GM06990 (cell line): ENCODE results near the gene TC2N.

Experiments used
- DNase-seq: peaks from one replicate; pipeline ENCODE4 v3.0.0-alpha.2; 2011; ENCODE audit not compliant: insufficient read length; ENCODE audit errors: extremely low read depth
- H3K27me3 ChIP-seq: replicated peaks from 2 replicates; pipeline ENCODE4 v1.6.0; 2011; ENCODE audit warnings: low read length; ENCODE audit not compliant: control insufficient read depth, insufficient read depth
- H3K36me3 ChIP-seq: 2 replicates; pipeline ENCODE4 v1.5.1; 2011; ENCODE audit warnings: low read length; ENCODE audit not compliant: control insufficient read depth, insufficient read depth
- H3K4me3 ChIP-seq: replicated peaks from 2 replicates; pipeline ENCODE4 v1.5.1; 2011; ENCODE audit warnings: low read depth, mild to moderate bottlenecking, control low read depth, low read length
- CTCF ChIP-seq: IDR thresholded peaks from 2 replicates; pipeline ENCODE4 v1.5.1; 2011; ENCODE audit warnings: low read length, control low read depth, mild to moderate bottlenecking, inconsistent platforms; ENCODE audit not compliant: insufficient read depth, poor library complexity, severe bottlenecking

Gene TC2N

GRCh38 chr14:91884664-91885063 lies 17.3 kb upstream of the TC2N start:
- no peak for DNase-seq
- Histone ChIP-seq H3K4me3 (no peak overlapping the region), H3K27me3 (no peaks in the 10 kb centered on the region), H3K36me3 (no peaks in the 10 kb centered on the region)
- no peak for TF ChIP-seq CTCF

GRCh38 chr14:91883753-91884152 lies 16.4 kb upstream of the TC2N start:
- no peaks in the 10 kb centered on the region for H3K27me3 ChIP-seq
- H3K4me3 ChIP-seq: no peak overlapping the region
- no peak for TF ChIP-seq CTCF
- no peaks in the 10 kb centered on the region for H3K36me3 ChIP-seq
- no peak for DNase-seq

GRCh38 chr14:91882776-91883175 lies 15.4 kb upstream of the TC2N start:
- no peak for TF ChIP-seq CTCF
- Histone ChIP-seq H3K4me3 (no peak overlapping the region), H3K36me3 (no peaks in the 10 kb centered on the region), H3K27me3 (no peaks in the 10 kb centered on the region)
- no peak for DNase-seq

- DNase-seq: no peak
- Histone ChIP-seq H3K36me3 (no peaks in the 10 kb centered on the region), H3K4me3 (no peak overlapping the region), H3K27me3 (no peaks in the 10 kb centered on the region)
- TF ChIP-seq CTCF: no peak
These were observed 15.0 kb upstream of the TC2N start for GRCh38 chr14:91882369-91882768.

GRCh38 chr14:91879196-91879595 lies 11.9 kb upstream of the TC2N start:
- H3K4me3 ChIP-seq: no peak overlapping the region
- H3K36me3 ChIP-seq: no peaks in the 10 kb centered on the region
- TF ChIP-seq CTCF: no peak
- DNase-seq: no peak
- H3K27me3 ChIP-seq: no peaks in the 10 kb centered on the region

GRCh38 chr14:91878274-91878673 lies 10.9 kb upstream of the TC2N start:
- no peaks in the 10 kb centered on the region for H3K36me3 ChIP-seq
- H3K4me3 ChIP-seq: no peak overlapping the region
- DNase-seq: no peak
- H3K27me3 ChIP-seq: no peaks in the 10 kb centered on the region
- no peak for TF ChIP-seq CTCF
